Loucy (cell line): ENCODE results near the gene ASMT.

Experiments
- CTCF ChIP-seq: fragments of 200-600 bp; sonication (generic); conservative IDR thresholded peaks from 2 replicates; pipeline ENCODE4 v1.5.1; 2014; ENCODE audit warnings: mild to moderate bottlenecking, antibody characterized with exemption, low read length
- EZH2phosphoT487 ChIP-seq: fragments of 200-600 bp; IDR thresholded peaks from 2 replicates; pipeline ENCODE4 v1.6.1; 2018; ENCODE audit warnings: antibody characterized with exemption, mild to moderate bottlenecking, moderate library complexity, borderline replicate concordance

GRCh38 chrX:1592470-1593142 lies 22.3 kb upstream of the ASMT start:
- no peak for TF ChIP-seq CTCF
- TF ChIP-seq EZH2phosphoT487 = no peak
